Urinary bladder (tissue), 4 donors: ENCODE data around the gene PELI2. TPM values are rescaled to one million over a fixed set of nuclear protein-coding genes. Genes with fewer than 3 reads are reported as not detected.

Experiments used
- DNase-seq: peaks from one replicate; pipeline ENCODE4 v3.0.0-alpha.2; 2015; ENCODE audit errors: extremely low spot score
- H3K27ac ChIP-seq: one replicate; pipeline ENCODE4 v1.5.1; 2013; ENCODE audit warnings: low read depth, mild to moderate bottlenecking, moderate library complexity
- H3K36me3 ChIP-seq: one replicate; pipeline ENCODE4 v1.6.1; 2013; ENCODE audit warnings: mild to moderate bottlenecking, moderate library complexity; ENCODE audit not compliant: insufficient read depth
- H3K4me1 ChIP-seq: one replicate; pipeline ENCODE4 v1.6.1; 2013; ENCODE audit warnings: mild to moderate bottlenecking, moderate library complexity; ENCODE audit not compliant: insufficient read depth
- H3K4me3 ChIP-seq: one replicate; pipeline ENCODE4 v1.5.1; 2013; ENCODE audit warnings: low read depth, low read length
- WGBS: extraction: QIAGEN DNeasy Blood & Tissue Kit; methylation state at CpG from one replicate; pipeline ENCODE4 v1.1.7; 2013; 5-methylcytosine and 5-hydroxymethylcytosine counted together
- polyA plus RNA-seq: library from polyadenylated mRNA; stranded (reverse); fragments of 200-250 nt; gene quantifications from one replicate; pipeline ENCODE4 v1.2.3, GENCODE V29; 2013
- total RNA-seq: library from RNA; depleted of rRNA; stranded (reverse); fragments of >200 nt; gene quantifications from one replicate; pipeline ENCODE4 v1.2.3, GENCODE V29; 2014
- donor health status: healthy with polysubstance abuse.
- donor health status: healthy.

Gene PELI2
- total and polyA plus RNA-seq, 2 donors = 10.6 to 15.9 TPM

GRCh38 chr14:56102941-56103340, 15.3 kb upstream of the PELI2 start:
- no peaks in the 10 kb centered on the region for H3K36me3 ChIP-seq
- H3K4me3 ChIP-seq = no peak overlapping the region
- H3K4me1 ChIP-seq = no peaks in the 10 kb centered on the region
- H3K27ac ChIP-seq = no peak overlapping the region
- DNase-seq = no peak
- 68% methylated on average over 3 of the region's 3 CpGs for WGBS

GRCh38 chr14:56107615-56108014, 10.6 kb upstream of the PELI2 start:
- Histone ChIP-seq H3K27ac (no peak overlapping the region), H3K4me3 (no peak overlapping the region), H3K36me3 (no peaks in the 10 kb centered on the region), H3K4me1 (no peaks in the 10 kb centered on the region)
- WGBS = 71% methylated on average over 5 of the region's 5 CpGs
- DNase-seq = no peak

GRCh38 chr14:56108057-56108456, 10.2 kb upstream of the PELI2 start:
- no peaks in the 10 kb centered on the region for H3K36me3 ChIP-seq
- no peaks in the 10 kb centered on the region for H3K4me1 ChIP-seq
- 80% methylated on average over 1 of the region's 1 CpG for WGBS
- no peak overlapping the region for H3K27ac ChIP-seq
- no peak for DNase-seq
- no peak overlapping the region for H3K4me3 ChIP-seq

- 88% methylated on average over 2 of the region's 2 CpGs for WGBS
- H3K4me1 ChIP-seq = no peaks in the 10 kb centered on the region
- no peak for DNase-seq
- H3K36me3 ChIP-seq = no peaks in the 10 kb centered on the region
- no peak overlapping the region for H3K4me3 ChIP-seq
- H3K27ac ChIP-seq = no peak overlapping the region
These were observed 5.4 kb upstream of the PELI2 start for GRCh38 chr14:56112781-56113180.

GRCh38 chr14:56115334-56115870, 2.8 kb upstream of the PELI2 start:
- no peak overlapping the region for H3K27ac ChIP-seq
- 83% methylated on average over 3 of the region's 3 CpGs for WGBS
- no peaks in the 10 kb centered on the region for H3K36me3 ChIP-seq
- no peaks in the 10 kb centered on the region for H3K4me1 ChIP-seq
- DNase-seq = no peak
- no peak overlapping the region for H3K4me3 ChIP-seq

GRCh38 chr14:56115976-56116893, 2.0 kb upstream of the PELI2 start:
- H3K36me3 ChIP-seq = no peaks in the 10 kb centered on the region
- no peak overlapping the region for H3K4me3 ChIP-seq
- WGBS = 70% methylated on average over 8 of the region's 8 CpGs
- H3K27ac ChIP-seq = no peak overlapping the region
- no peaks in the 10 kb centered on the region for H3K4me1 ChIP-seq
- no peak for DNase-seq

- Histone ChIP-seq H3K4me1 (no peaks in the 10 kb centered on the region), H3K27ac (peak overlapping the region; percentile 99), H3K4me3 (peak overlapping the region; percentile 100), H3K36me3 (no peaks in the 10 kb centered on the region)
- no peak for DNase-seq
- under 1% methylated on average over 87 of the region's 87 CpGs for WGBS
These were observed 485 bp downstream of the PELI2 start for GRCh38 chr14:56118611-56119181.

GRCh38 chr14:56119201-56119981, 1.2 kb downstream of the PELI2 start:
- Histone ChIP-seq H3K4me3 (peak overlapping the region; percentile 100), H3K4me1 (no peaks in the 10 kb centered on the region), H3K27ac (peak overlapping the region; percentile 99), H3K36me3 (no peaks in the 10 kb centered on the region)
- 2% methylated on average over 53 of the region's 53 CpGs for WGBS
- no peak for DNase-seq

GRCh38 chr14:56120091-56120691, 2.0 kb downstream of the PELI2 start:
- no peak for DNase-seq
- no peak overlapping the region for H3K27ac ChIP-seq
- H3K4me1 ChIP-seq = no peaks in the 10 kb centered on the region
- WGBS = 11% methylated on average over 13 of the region's 13 CpGs
- H3K4me3 ChIP-seq = peak overlapping the region; percentile 100
- no peaks in the 10 kb centered on the region for H3K36me3 ChIP-seq

- no peaks in the 10 kb centered on the region for H3K36me3 ChIP-seq
These were observed 3.6 kb downstream of the PELI2 start for GRCh38 chr14:56121816-56122215.

GRCh38 chr14:56122301-56122700, 4.1 kb downstream of the PELI2 start:
- Histone ChIP-seq H3K4me1 (peaks cover 2% of the 10 kb centered on the region), H3K27ac (no peak overlapping the region), H3K36me3 (no peaks in the 10 kb centered on the region), H3K4me3 (no peak overlapping the region)
- DNase-seq = no peak
- WGBS = 92% methylated on average over 2 of the region's 2 CpGs

More at GRCh38 chr14:56121816-56122215, 3.6 kb downstream of the PELI2 start:
- WGBS = 89% methylated on average over 3 of the region's 3 CpGs
- peaks cover 2% of the 10 kb centered on the region for H3K4me1 ChIP-seq
- DNase-seq = no peak
- H3K27ac ChIP-seq = no peak overlapping the region
- no peak overlapping the region for H3K4me3 ChIP-seq

GRCh38 chr14:56124327-56124726, 6.1 kb downstream of the PELI2 start:
- Histone ChIP-seq H3K36me3 (no peaks in the 10 kb centered on the region), H3K27ac (no peak overlapping the region), H3K4me1 (peaks cover 2% of the 10 kb centered on the region), H3K4me3 (no peak overlapping the region)
- 40% methylated on average over 2 of the region's 2 CpGs for WGBS
- DNase-seq = no peak
